HG02943 (cell line): ENCODE data around the gene CLDND1.

Experiments used
- ATAC-seq: cut with Tn5 transposase; IDR thresholded peaks from one replicate; pipeline ENCODE4 v1.9.1; 2021; ENCODE audit warnings: mild to moderate bottlenecking, low read depth, moderate library complexity; ENCODE audit not compliant: unreplicated experiment

CLDND1 gene

GRCh38 chr3:98521897-98522543, 682 bp downstream of the CLDND1 start:
- ATAC-seq = peak; percentile 49

- no peak for ATAC-seq
Measured at GRCh38 chr3:98519351-98519750, 3.4 kb downstream of the CLDND1 start.

- no peak for ATAC-seq
Measured at GRCh38 chr3:98518816-98519215, 3.9 kb downstream of the CLDND1 start.

- no peak for ATAC-seq
Measured at GRCh38 chr3:98514948-98515347, 7.8 kb downstream of the CLDND1 start.

- ATAC-seq = no peak
Measured at GRCh38 chr3:98513736-98514135, 9.0 kb downstream of the CLDND1 start.

GRCh38 chr3:98513091-98513511, 9.6 kb downstream of the CLDND1 start:
- ATAC-seq = no peak

- no peak for ATAC-seq
Measured at GRCh38 chr3:98512576-98512975, 10.1 kb downstream of the CLDND1 start.

- ATAC-seq = no peak
Measured at GRCh38 chr3:98508582-98508981, 14.1 kb downstream of the CLDND1 start.

GRCh38 chr3:98504539-98504938, 18.2 kb downstream of the CLDND1 start:
- no peak for ATAC-seq

GRCh38 chr3:98501863-98502576, 20.7 kb downstream of the CLDND1 start:
- no peak for ATAC-seq

GRCh38 chr3:98501270-98501669, 21.4 kb downstream of the CLDND1 start:
- ATAC-seq = no peak

GRCh38 chr3:98500019-98500418, 22.7 kb downstream of the CLDND1 start:
- no peak for ATAC-seq

GRCh38 chr3:98497381-98497780, 25.3 kb downstream of the CLDND1 start, which contains the start of gene OR5K2:
OR5K2 (plus strand) TSS chr3:98497681; CDS start chr3:98497681, 0 bp downstream.
- no peak for ATAC-seq

GRCh38 chr3:98483626-98484025, 39.1 kb downstream of the CLDND1 start:
- no peak for ATAC-seq

GRCh38 chr3:98482717-98483482, 39.8 kb downstream of the CLDND1 start:
- ATAC-seq = no peak
